Keratinocyte (primary cell): ENCODE results near the gene MC1R. TPM values are rescaled to one million over a fixed set of nuclear protein-coding genes. Genes with fewer than 3 reads are reported as not detected.

ENCODE experiments used
- DNase-seq: peaks from one replicate; pipeline ENCODE4 v3.0.0-alpha.2; 2011; ENCODE audit warnings: low read depth, missing footprints, low spot score
- FAIRE-seq: peaks from 2 replicates; lab custom pipeline; 2011; peaks lifted over from hg19 to GRCh38; lab: Jason Lieb, UNC
- H2AFZ ChIP-seq: 2 replicates; pipeline ENCODE4 v1.6.0; 2012; ENCODE audit warnings: low read length, control low read depth, inconsistent platforms; ENCODE audit not compliant: control insufficient read depth
- H3K27ac ChIP-seq: 2 replicates; pipeline ENCODE4 v1.5.1; 2011; ENCODE audit warnings: low read length; ENCODE audit not compliant: control insufficient read depth, insufficient read depth
- H3K27me3 ChIP-seq: 3 replicates; pipeline ENCODE4 v1.6.0; 2011; ENCODE audit warnings: low read length; ENCODE audit not compliant: control insufficient read depth, insufficient read depth; ENCODE audit errors: extremely low read depth
- H3K36me3 ChIP-seq, 2 experiments: 2 replicates in 1 of 2; 3 replicates in 1 of 2; pipeline ENCODE4 v1.5.1; 2011; ENCODE audit warnings: low read length in 2 of 2, mild to moderate bottlenecking in 1 of 2; ENCODE audit not compliant: control insufficient read depth in 2 of 2, insufficient read depth in 2 of 2; ENCODE audit errors: extremely low read depth in 1 of 2
- H3K4me1 ChIP-seq: 3 replicates; pipeline ENCODE4 v1.5.1; 2011; ENCODE audit warnings: low read length; ENCODE audit not compliant: control insufficient read depth, insufficient read depth; ENCODE audit errors: extremely low read depth
- H3K4me2 ChIP-seq: 3 replicates; pipeline ENCODE4 v1.6.0; 2011; ENCODE audit warnings: low read depth, low read length; ENCODE audit not compliant: control insufficient read depth, insufficient read depth; ENCODE audit errors: extremely low read depth
- H3K4me3 ChIP-seq, 3 experiments: fragments of 200-600 bp in 1 of 3; sonication (generic) in 1 of 3; 2 replicates in 2 of 3; 3 replicates in 1 of 3; pipeline ENCODE4 v1.5.1; 2011 to 2016; ENCODE audit warnings: low read length in 3 of 3, mild to moderate bottlenecking in 3 of 3, control low read depth in 2 of 3, inconsistent platforms in 1 of 3, low read depth in 1 of 3, mixed read lengths in 1 of 3, mixed run types in 1 of 3, moderate library complexity in 1 of 3; ENCODE audit not compliant: control insufficient read depth in 2 of 3, insufficient read depth in 2 of 3; ENCODE audit errors: extremely low read depth in 1 of 3
- H3K79me2 ChIP-seq: 2 replicates; pipeline ENCODE4 v1.6.0; 2012; ENCODE audit warnings: low read length; ENCODE audit not compliant: control insufficient read depth, insufficient read depth
- H3K9ac ChIP-seq: 3 replicates; pipeline ENCODE4 v1.6.0; 2011; ENCODE audit warnings: low read length; ENCODE audit not compliant: control insufficient read depth, insufficient read depth; ENCODE audit errors: extremely low read depth
- H3K9me1 ChIP-seq: 3 replicates; pipeline ENCODE4 v1.6.0; 2011; ENCODE audit warnings: low read length; ENCODE audit not compliant: control insufficient read depth, insufficient read depth; ENCODE audit errors: extremely low read depth
- H3K9me3 ChIP-seq: 2 replicates; pipeline ENCODE4 v1.5.1; 2012; ENCODE audit warnings: low read depth, low read length; ENCODE audit not compliant: control insufficient read depth
- H4K20me1 ChIP-seq: 3 replicates; pipeline ENCODE4 v1.6.0; 2011; ENCODE audit warnings: low read length; ENCODE audit not compliant: control insufficient read depth, insufficient read depth; ENCODE audit errors: extremely low read depth
- CTCF ChIP-seq, 3 experiments: IDR thresholded peaks in 1 of 3; conservative IDR thresholded peaks in 1 of 3; optimal IDR thresholded peaks in 1 of 3; 2 replicates in 2 of 3; 3 replicates in 1 of 3; pipeline versions ENCODE3 to v1.5.1; 2011; ENCODE audit warnings: low read length in 3 of 3, mild to moderate bottlenecking in 3 of 3, moderate library complexity in 2 of 3, control low read depth in 1 of 3, inconsistent platforms in 1 of 3; ENCODE audit not compliant: insufficient read depth in 2 of 3; ENCODE audit errors: extremely low read depth in 1 of 3
- EZH2 ChIP-seq: IDR thresholded peaks from one replicate; pipeline ENCODE4 v1.6.1; 2012; ENCODE audit warnings: inconsistent platforms, mild to moderate bottlenecking, low read length, moderate library complexity
- dilution Hi-C: fragments of 300-500 bp; cut with MboI; formaldehyde crosslinking; loops from one replicate; pipeline ENCODE4 v1.7.0; 2020; ENCODE audit warnings: low sequenced_read_pairs; ENCODE audit not compliant: extremely low pct_ligation_motif_present
- polyA plus RNA-seq, 5 experiments: library from polyadenylated mRNA; depleted of rRNA in 3 of 5; stranded (reverse) in 3 of 5; stranded (forward) in 1 of 5; unstranded in 1 of 5; fragments of >200 nt; gene quantifications; 1 replicate in 1 of 5; 2 replicates in 3 of 5; 3 replicates in 1 of 5; pipeline versions ENCODE4 v1.2.1 to v1.2.3, GENCODE V29; 2011 to 2012; ENCODE audit warnings: missing spikeins in 2 of 5, low read depth in 1 of 5, low replicate concordance in 1 of 5

Gene MC1R
- polyA plus RNA-seq, 1 donor (not counting 4 experiments of a cell fraction or from before 2014, with no cell fraction given): 1.1 TPM

- no peaks in the 10 kb centered on the region for H3K36me3 ChIP-seq
- H3K27ac ChIP-seq: no peak overlapping the region
- H3K4me2 ChIP-seq: no peak overlapping the region
- no peaks in the 10 kb centered on the region for H4K20me1 ChIP-seq
- dilution Hi-C loops: no loop called here
- peaks cover 5% of the 10 kb centered on the region for H3K27me3 ChIP-seq
- TF ChIP-seq EZH2 (no peak), CTCF (optimal IDR thresholded peaks at IDR 0.05 in 1 of 3, IDR thresholded peaks at IDR 0.05 in 1 of 3, conservative IDR thresholded peaks at IDR 0.05 in 1 of 3; ENCODE audit: extremely low read depth in 1 of 3, insufficient read depth in 2 of 3, low read length in 3 of 3) (no peak)
- no peak overlapping the region for H2AFZ ChIP-seq
- peaks cover 5% of the 10 kb centered on the region for H3K4me1 ChIP-seq
- no peaks in the 10 kb centered on the region for H3K9me1 ChIP-seq
- FAIRE-seq (no peak), DNase-seq (no peak)
- no peak overlapping the region for H3K9ac ChIP-seq
- no peak overlapping the region for H3K4me3 ChIP-seq
- H3K79me2 ChIP-seq: peaks cover 9% of the 10 kb centered on the region
- H3K9me3 ChIP-seq: no peaks in the 10 kb centered on the region
These were observed 27.9 kb downstream of the MC1R start for GRCh38 chr16:89946515-89946914.

- FAIRE-seq: no peak
These were observed 30.6 kb downstream of the MC1R start for GRCh38 chr16:89949121-89949742.

More at GRCh38 chr16:89949121-89949742, 30.6 kb downstream of the MC1R start:
- Histone ChIP-seq H2AFZ (no peak overlapping the region), H3K4me3 (peak overlapping the region; percentile 56 to 81 (median 59)), H3K4me2 (peak overlapping the region; percentile 67), H3K27ac (no peak overlapping the region), H3K79me2 (peaks cover 18% of the 10 kb centered on the region), H3K27me3 (peaks cover 5% of the 10 kb centered on the region), H3K4me1 (peaks cover 5% of the 10 kb centered on the region), H4K20me1 (no peaks in the 10 kb centered on the region), H3K9me3 (no peaks in the 10 kb centered on the region), H3K9me1 (no peaks in the 10 kb centered on the region), H3K9ac (peak overlapping the region; percentile 64), H3K36me3 (peaks cover under 1 to 3% of the 10 kb centered on the region in 2 experiments)
- TF ChIP-seq CTCF (optimal IDR thresholded peaks at IDR 0.05 in 1 of 3, IDR thresholded peaks at IDR 0.05 in 1 of 3, conservative IDR thresholded peaks at IDR 0.05 in 1 of 3; ENCODE audit: extremely low read depth in 1 of 3, insufficient read depth in 2 of 3, low read length in 3 of 3) (no peak), EZH2 (no peak)
- dilution Hi-C loops: no loop called here
- no peak for DNase-seq
